ENCODE results near the gene TOR4A. TPM values are rescaled to one million over a fixed set of nuclear protein-coding genes. Genes with fewer than 3 reads are reported as not detected.

TOR4A gene
- total and polyA plus RNA-seq, 9 of the 15 experiments (the other 6 are each of a cell fraction or from before 2014, with no cell fraction given), result 3.9 to 49.2 (median 8.8) TPM

GRCh38 chr9:137240318-137240840 lies 37.1 kb upstream of the TOR4A start (continued):
- TF ChIP-seq REST (IDR thresholded peaks at IDR 0.05; ENCODE audit: borderline replicate concordance) (0 out of 2 replicates have a peak, but pooled peaks have one; percentile 26), REST (CRISPR knock-in tag; IDR thresholded peaks at IDR 0.05; ENCODE audit: low read depth) (0 out of 2 replicates have a peak, but pooled peaks have one; percentile 78), BHLHE40 (IDR thresholded peaks at IDR 0.05; ENCODE audit: low read length) (peak; percentile 96), PHB (CRISPR knock-in tag; IDR thresholded peaks at IDR 0.05) (no peak; the same call in 1 of the 2 replicates), SAFB2 (IDR thresholded peaks at IDR 0.05; ENCODE audit: borderline replicate concordance, low read depth, low read length, severe bottlenecking) (no peak), ZNF212 (CRISPR knock-in tag; IDR thresholded peaks at IDR 0.05) (peak; percentile 77; the same call in 1 of the 2 replicates), KAT8 (IDR thresholded peaks at IDR 0.05; ENCODE audit: low read depth) (no peak), GMEB1 (CRISPR knock-in tag; IDR thresholded peaks at IDR 0.05) (peak; percentile 70), PHF21A (IDR thresholded peaks at IDR 0.05; ENCODE audit: borderline replicate concordance, low read depth) (no peak), MLLT1 (IDR thresholded peaks at IDR 0.05) (no peak), HNRNPK (IDR thresholded peaks at IDR 0.05; ENCODE audit: low read depth, low read length, poor library complexity, severe bottlenecking) (peak; percentile 7), ZBTB9 (CRISPR knock-in tag; IDR thresholded peaks at IDR 0.05) (peak; percentile 93), PRPF4 (IDR thresholded peaks at IDR 0.05; ENCODE audit: insufficient read depth, low read depth, low read length, poor library complexity, severe bottlenecking) (no peak), POLR3G (IDR thresholded peaks at IDR 0.05; ENCODE audit: extremely low read depth, insufficient read length, insufficient replicate concordance) (no peak)
